Endothelial cell (in vitro differentiated cells): Measurements from ENCODE around the gene MCF2L2. TPM values are rescaled to one million over a fixed set of nuclear protein-coding genes. Genes with fewer than 3 reads are reported as not detected.

ENCODE experiments used
- DNase-seq: peaks from one replicate; pipeline ENCODE4 v3.0.0; 2021; ENCODE audit warnings: low spot score
- H3K27ac Mint-ChIP-seq: one replicate; pipeline ENCODE4 v1.8.0; 2021; ENCODE audit warnings: mixed read lengths, inconsistent platforms; ENCODE audit not compliant: unreplicated experiment
- H3K27me3 Mint-ChIP-seq: one replicate; pipeline ENCODE4 v1.8.0; 2021; ENCODE audit warnings: mild to moderate bottlenecking, moderate library complexity, mixed read lengths, inconsistent platforms; ENCODE audit not compliant: unreplicated experiment
- H3K36me3 Mint-ChIP-seq: one replicate; pipeline ENCODE4 v1.8.0; 2021; ENCODE audit warnings: mild to moderate bottlenecking, low read depth, mixed read lengths, inconsistent platforms; ENCODE audit not compliant: unreplicated experiment
- H3K4me1 Mint-ChIP-seq: one replicate; pipeline ENCODE4 v1.8.0; 2021; ENCODE audit warnings: mild to moderate bottlenecking, mixed read lengths, inconsistent platforms; ENCODE audit not compliant: unreplicated experiment
- H3K4me3 Mint-ChIP-seq: one replicate; pipeline ENCODE4 v1.8.0; 2021; ENCODE audit warnings: mild to moderate bottlenecking, mixed read lengths, inconsistent platforms; ENCODE audit not compliant: unreplicated experiment
- H3K9me3 Mint-ChIP-seq: one replicate; pipeline ENCODE4 v1.8.0; 2021; ENCODE audit warnings: mixed read lengths, inconsistent platforms; ENCODE audit not compliant: unreplicated experiment
- total RNA-seq: library from RNA; stranded (reverse); fragmentation: NEBNext Ultra II Directional; extraction: Animal tissue kit (Norgen Biotek cat#: 25700); gene quantifications from one replicate; pipeline ENCODE4 v1.2.1, GENCODE V29; 2021; ENCODE audit not compliant: unreplicated experiment
- TF ChIP-seq, protein P1 (sequence below): fragments of 200-600 bp; sonication (generic); IDR thresholded peaks from one replicate; pipeline ENCODE4 v1.5.0; 2021; ENCODE audit warnings: antibody characterized with exemption; ENCODE audit not compliant: unreplicated experiment

The MCF2L2 gene
- total RNA-seq, 1 donor from 2014 or later, result 1.8 TPM

DNA sequence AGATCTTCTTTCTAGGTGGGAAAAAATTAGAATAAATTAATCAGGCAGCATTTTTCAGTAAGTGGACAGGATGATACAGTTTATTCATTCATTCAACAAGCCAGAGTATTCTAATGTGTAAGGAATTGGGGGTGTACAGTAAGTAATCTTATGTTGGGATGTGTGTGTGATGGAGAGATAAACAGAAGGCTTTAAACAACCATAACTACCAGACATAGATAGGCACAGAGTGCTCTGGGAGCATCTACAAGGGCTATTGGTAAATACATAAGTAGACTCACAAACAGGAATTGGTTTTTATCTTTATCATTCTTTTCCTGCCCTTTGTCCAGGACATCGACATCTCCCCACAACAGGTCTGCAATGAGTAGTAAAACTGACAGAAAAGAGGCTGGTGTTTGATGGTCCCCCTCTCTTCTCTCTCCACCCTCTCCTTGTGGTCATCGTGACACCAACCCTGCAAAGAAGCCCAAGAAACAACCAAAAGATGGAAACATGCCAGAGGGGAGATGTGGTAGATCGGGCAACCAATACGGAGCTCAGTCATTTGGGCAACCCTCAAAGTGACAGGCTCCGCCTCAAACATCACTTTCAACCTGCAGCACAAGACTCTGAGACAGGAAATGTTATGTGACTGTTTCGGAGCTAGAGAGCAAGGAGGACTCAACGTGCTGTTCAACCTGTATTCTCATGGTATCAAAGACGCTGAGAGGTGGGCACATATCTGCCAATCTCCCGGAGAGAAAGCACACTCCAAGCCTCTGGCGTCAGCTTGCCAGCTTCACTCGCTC is 204.0 kb downstream of the MCF2L2 start:
- no peaks in the 10 kb centered on the region for H3K9me3 Mint-ChIP-seq
- no peaks in the 10 kb centered on the region for H3K4me1 Mint-ChIP-seq
- H3K4me3 Mint-ChIP-seq, result no peak overlapping the region
- no peak for DNase-seq
- H3K27ac Mint-ChIP-seq, result no peak overlapping the region
- H3K27me3 Mint-ChIP-seq, result no peaks in the 10 kb centered on the region
- no peaks in the 10 kb centered on the region for H3K36me3 Mint-ChIP-seq
- TF ChIP-seq, protein P1, sequence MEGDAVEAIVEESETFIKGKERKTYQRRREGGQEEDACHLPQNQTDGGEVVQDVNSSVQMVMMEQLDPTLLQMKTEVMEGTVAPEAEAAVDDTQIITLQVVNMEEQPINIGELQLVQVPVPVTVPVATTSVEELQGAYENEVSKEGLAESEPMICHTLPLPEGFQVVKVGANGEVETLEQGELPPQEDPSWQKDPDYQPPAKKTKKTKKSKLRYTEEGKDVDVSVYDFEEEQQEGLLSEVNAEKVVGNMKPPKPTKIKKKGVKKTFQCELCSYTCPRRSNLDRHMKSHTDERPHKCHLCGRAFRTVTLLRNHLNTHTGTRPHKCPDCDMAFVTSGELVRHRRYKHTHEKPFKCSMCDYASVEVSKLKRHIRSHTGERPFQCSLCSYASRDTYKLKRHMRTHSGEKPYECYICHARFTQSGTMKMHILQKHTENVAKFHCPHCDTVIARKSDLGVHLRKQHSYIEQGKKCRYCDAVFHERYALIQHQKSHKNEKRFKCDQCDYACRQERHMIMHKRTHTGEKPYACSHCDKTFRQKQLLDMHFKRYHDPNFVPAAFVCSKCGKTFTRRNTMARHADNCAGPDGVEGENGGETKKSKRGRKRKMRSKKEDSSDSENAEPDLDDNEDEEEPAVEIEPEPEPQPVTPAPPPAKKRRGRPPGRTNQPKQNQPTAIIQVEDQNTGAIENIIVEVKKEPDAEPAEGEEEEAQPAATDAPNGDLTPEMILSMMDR, result no peak

DNA sequence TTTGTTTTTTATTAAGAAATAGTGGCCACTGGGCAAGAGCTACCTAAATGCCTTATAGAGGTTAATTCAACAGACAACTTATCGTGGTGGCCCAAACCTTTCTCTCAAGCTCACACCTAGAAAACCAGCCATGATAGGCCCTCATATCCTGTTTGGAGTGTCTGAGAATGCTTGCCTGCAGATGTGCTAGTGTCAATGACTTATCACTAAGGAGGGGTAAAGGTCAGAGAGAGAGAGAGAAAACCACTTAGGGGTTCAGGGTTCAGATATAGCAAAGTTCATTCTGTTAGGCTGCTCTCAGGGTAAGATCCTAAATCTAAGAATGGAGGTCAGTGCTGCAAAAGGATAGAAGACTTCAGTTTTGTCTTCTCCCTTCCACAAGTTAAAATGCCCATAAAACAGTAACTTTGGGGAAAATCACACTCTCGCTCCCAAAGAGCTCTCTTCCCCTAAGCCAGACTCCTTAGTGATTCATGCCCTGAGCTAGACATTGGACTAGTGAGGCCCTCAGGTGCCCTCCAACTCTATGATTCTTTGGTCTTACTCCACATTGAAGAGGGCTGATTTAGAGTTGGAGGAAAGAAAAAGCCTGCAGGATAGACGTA is 205.7 kb downstream of the MCF2L2 start:
- no peaks in the 10 kb centered on the region for H3K9me3 Mint-ChIP-seq

DNA sequence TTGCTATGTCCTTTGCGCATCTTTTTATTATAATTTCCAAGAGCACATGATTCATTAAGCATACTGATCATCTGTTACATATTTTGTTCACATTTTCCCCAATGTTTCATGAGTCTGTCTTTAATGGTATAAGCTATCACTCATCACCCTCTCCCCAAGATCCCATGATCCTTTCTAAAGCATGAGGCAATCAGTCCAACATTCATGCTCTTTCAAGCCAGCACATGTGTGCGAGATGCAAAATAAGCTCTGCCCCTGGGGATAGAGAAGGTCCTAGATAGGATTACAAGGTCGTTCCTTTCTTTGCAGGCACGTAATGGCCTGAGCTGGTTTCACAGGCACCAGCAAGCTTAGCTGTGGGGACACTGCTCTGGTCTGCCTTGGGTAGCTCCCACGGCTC is 207.6 kb downstream of the MCF2L2 start:
- H3K36me3 Mint-ChIP-seq, result no peaks in the 10 kb centered on the region
- no peaks in the 10 kb centered on the region for H3K9me3 Mint-ChIP-seq
- no peaks in the 10 kb centered on the region for H3K4me1 Mint-ChIP-seq
- H3K4me3 Mint-ChIP-seq, result no peak overlapping the region
- no peak for DNase-seq
- H3K27me3 Mint-ChIP-seq, result peaks cover 1% of the 10 kb centered on the region
- no peak overlapping the region for H3K27ac Mint-ChIP-seq
- TF ChIP-seq, protein P1, result no peak

More for the DNA sequence above, 205.7 kb downstream of the MCF2L2 start:
- Mint-ChIP-seq H3K36me3 (no peaks in the 10 kb centered on the region), H3K4me1 (no peaks in the 10 kb centered on the region), H3K27ac (no peak overlapping the region), H3K4me3 (no peak overlapping the region), H3K27me3 (peaks cover 1% of the 10 kb centered on the region)
- TF ChIP-seq, protein P1, result no peak
- no peak for DNase-seq

DNA sequence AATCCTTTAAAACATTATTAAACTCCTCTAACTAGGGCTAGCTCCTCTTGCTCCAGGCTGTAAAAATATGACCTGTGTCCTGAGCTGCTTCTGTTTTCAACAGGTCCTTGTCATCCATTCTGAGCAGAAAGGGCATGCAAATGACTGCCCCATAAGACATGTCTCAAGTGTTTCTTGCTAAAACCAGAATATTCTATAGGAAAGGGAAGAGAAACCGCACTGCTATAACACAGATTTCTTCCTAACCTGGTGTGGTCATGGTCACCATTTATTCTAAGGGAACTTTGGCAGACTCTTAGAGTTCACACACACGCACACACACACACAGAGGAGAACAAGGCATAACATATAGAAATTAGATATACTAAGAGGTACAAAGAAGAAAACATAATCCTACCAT is 209.6 kb downstream of the MCF2L2 start:
- H3K9me3 Mint-ChIP-seq, result no peaks in the 10 kb centered on the region
- H3K4me1 Mint-ChIP-seq, result peaks cover 4% of the 10 kb centered on the region
- TF ChIP-seq, protein P1, result no peak
- no peak for DNase-seq
- no peaks in the 10 kb centered on the region for H3K36me3 Mint-ChIP-seq
- no peak overlapping the region for H3K4me3 Mint-ChIP-seq
- H3K27me3 Mint-ChIP-seq, result peaks cover 4% of the 10 kb centered on the region
- no peak overlapping the region for H3K27ac Mint-ChIP-seq
